Measurements from ENCODE around the gene ACTR10.

DNA sequence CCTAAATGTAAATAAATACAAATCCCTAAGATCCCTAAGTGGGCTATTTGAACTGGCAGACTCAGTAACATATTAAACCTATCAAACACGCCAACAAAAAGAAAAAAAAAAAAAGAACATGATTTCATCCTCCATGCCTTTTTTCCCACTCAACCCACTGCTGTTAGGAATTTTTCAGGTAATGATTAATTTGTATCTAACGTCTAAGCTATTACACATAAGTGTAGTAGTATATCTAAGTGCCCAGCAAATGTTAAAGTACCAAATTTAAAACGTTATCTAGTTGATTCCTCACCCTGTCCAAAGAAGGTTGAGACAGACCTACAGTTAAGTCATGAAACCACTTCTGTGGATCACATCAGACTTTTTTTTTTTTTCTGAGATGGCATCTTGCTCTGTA is 82.0 kb downstream of the ACTR10 start:
- TF ChIP-seq POLR2A (IDR thresholded peaks at IDR 0.05): no peak
- TF ChIP-seq, protein P1, sequence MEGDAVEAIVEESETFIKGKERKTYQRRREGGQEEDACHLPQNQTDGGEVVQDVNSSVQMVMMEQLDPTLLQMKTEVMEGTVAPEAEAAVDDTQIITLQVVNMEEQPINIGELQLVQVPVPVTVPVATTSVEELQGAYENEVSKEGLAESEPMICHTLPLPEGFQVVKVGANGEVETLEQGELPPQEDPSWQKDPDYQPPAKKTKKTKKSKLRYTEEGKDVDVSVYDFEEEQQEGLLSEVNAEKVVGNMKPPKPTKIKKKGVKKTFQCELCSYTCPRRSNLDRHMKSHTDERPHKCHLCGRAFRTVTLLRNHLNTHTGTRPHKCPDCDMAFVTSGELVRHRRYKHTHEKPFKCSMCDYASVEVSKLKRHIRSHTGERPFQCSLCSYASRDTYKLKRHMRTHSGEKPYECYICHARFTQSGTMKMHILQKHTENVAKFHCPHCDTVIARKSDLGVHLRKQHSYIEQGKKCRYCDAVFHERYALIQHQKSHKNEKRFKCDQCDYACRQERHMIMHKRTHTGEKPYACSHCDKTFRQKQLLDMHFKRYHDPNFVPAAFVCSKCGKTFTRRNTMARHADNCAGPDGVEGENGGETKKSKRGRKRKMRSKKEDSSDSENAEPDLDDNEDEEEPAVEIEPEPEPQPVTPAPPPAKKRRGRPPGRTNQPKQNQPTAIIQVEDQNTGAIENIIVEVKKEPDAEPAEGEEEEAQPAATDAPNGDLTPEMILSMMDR (IDR thresholded peaks at IDR 0.05): no peak
- no peak for TF ChIP-seq POLR2AphosphoS5 (IDR thresholded peaks at IDR 0.05; ENCODE audit: insufficient read depth in 1 of 2, low read depth in 1 of 2)

Measured in vagina (tissue), 2 donors.